H1 (cell line): Measurements from ENCODE around the gene DCTD. TPM values are rescaled to one million over a fixed set of nuclear protein-coding genes. Genes with fewer than 3 reads are reported as not detected.

ENCODE experiments used
- CTCF ChIA-PET: fragments of 300-600 bp; sonication (Branson Sonifier 250); formaldehyde crosslinking; loops from one replicate; lab custom pipeline; 2021; ENCODE audit not compliant: partially characterized antibody; lab: Charles Lee
- POLR2A ChIA-PET: fragments of 300-600 bp; sonication (Branson Sonifier 250); formaldehyde crosslinking; loops from one replicate; lab custom pipeline; 2021; ENCODE audit warnings: inconsistent platforms; ENCODE audit not compliant: partially characterized antibody; lab: Charles Lee
- DNase-seq, 2 experiments: peaks; one replicate each; pipeline versions ENCODE4 v3.0.0 to v3.0.0-alpha.2; 2010 to 2022; ENCODE audit warnings: low spot score in 2 of 2, low read depth in 1 of 2, mixed read lengths in 1 of 2
- FAIRE-seq: peaks from 2 replicates; lab custom pipeline; 2011; peaks lifted over from hg19 to GRCh38; lab: Jason Lieb, UNC
- H2AFZ ChIP-seq: 2 replicates; pipeline ENCODE4 v1.8.1; 2012; ENCODE audit warnings: low read length, inconsistent platforms
- H2AK5ac ChIP-seq: 2 replicates; pipeline ENCODE4 v1.6.1; 2013; ENCODE audit warnings: low read depth, low read length
- H2BK120ac ChIP-seq: replicated peaks from 2 replicates; pipeline ENCODE3; 2013; ENCODE audit warnings: low read depth, low read length, inconsistent platforms
- H2BK12ac ChIP-seq: 2 replicates; pipeline ENCODE4 v1.6.1; 2013; ENCODE audit warnings: low read depth, low read length
- H2BK15ac ChIP-seq: 2 replicates; pipeline ENCODE4 v1.6.1; 2013; ENCODE audit warnings: low read length
- H2BK20ac ChIP-seq: 2 replicates; pipeline ENCODE4 v1.6.1; 2013; ENCODE audit warnings: low read length
- H2BK5ac ChIP-seq: 2 replicates; pipeline ENCODE4 v1.6.1; 2013; ENCODE audit warnings: low read depth, low read length
- H3K14ac ChIP-seq: 2 replicates; pipeline ENCODE4 v1.6.1; 2013; ENCODE audit warnings: inconsistent platforms; ENCODE audit not compliant: insufficient read length
- H3K18ac ChIP-seq: 2 replicates; pipeline ENCODE4 v1.6.1; 2013; ENCODE audit warnings: low read length; ENCODE audit errors: extremely low read depth
- H3K23ac ChIP-seq: 2 replicates; pipeline ENCODE4 v1.6.1; 2013; ENCODE audit warnings: inconsistent platforms; ENCODE audit not compliant: insufficient read length
- H3K23me2 ChIP-seq: 2 replicates; pipeline ENCODE4 v1.6.1; 2013; ENCODE audit warnings: low read depth, low read length
- H3K27ac ChIP-seq: 2 replicates; pipeline ENCODE4 v1.6.1; 2011; ENCODE audit warnings: low read depth, low read length, inconsistent platforms
- H3K27me3 ChIP-seq, 4 experiments: replicated peaks in 1 of 4; 1 replicate in 1 of 4; 2 replicates in 3 of 4; pipeline versions ENCODE4 v1.6.1 to v1.8.1; 2011 to 2013; ENCODE audit warnings: low read length in 3 of 4, mild to moderate bottlenecking in 3 of 4, inconsistent platforms in 2 of 4, mixed read lengths in 2 of 4, moderate library complexity in 1 of 4; ENCODE audit not compliant: control insufficient read depth in 3 of 4, insufficient read depth in 3 of 4; ENCODE audit errors: extremely low read depth in 1 of 4
- H3K36me3 ChIP-seq, 4 experiments: 2 replicates each; pipeline versions ENCODE4 v1.6.1 to v1.8.1; 2011 to 2013; ENCODE audit warnings: mild to moderate bottlenecking in 4 of 4, low read length in 3 of 4, moderate library complexity in 2 of 4, control low read depth in 1 of 4, inconsistent platforms in 1 of 4; ENCODE audit not compliant: insufficient read depth in 4 of 4, control insufficient read depth in 2 of 4
- H3K4ac ChIP-seq: replicated peaks from 2 replicates; pipeline ENCODE3; 2013; ENCODE audit warnings: low read length, low read depth, mixed read lengths, inconsistent platforms; ENCODE audit not compliant: insufficient read length
- H3K4me1 ChIP-seq, 4 experiments: replicated peaks in 1 of 4; 1 replicate in 1 of 4; 2 replicates in 3 of 4; pipeline versions ENCODE4 v1.6.1 to v1.8.1; 2011 to 2013; ENCODE audit warnings: low read length in 3 of 4, inconsistent platforms in 2 of 4, mixed read lengths in 1 of 4; ENCODE audit not compliant: insufficient read depth in 4 of 4, control insufficient read depth in 3 of 4
- H3K4me2 ChIP-seq, 2 experiments: 2 replicates each; pipeline versions ENCODE4 v1.6.1 to v1.8.1; 2011 to 2013; ENCODE audit warnings: low read depth in 2 of 2, low read length in 2 of 2, control low read depth in 1 of 2, inconsistent platforms in 1 of 2, mild to moderate bottlenecking in 1 of 2; ENCODE audit not compliant: insufficient read depth in 1 of 2
- H3K4me3 ChIP-seq, 4 experiments: fragments of 200-600, 300-600 bp in 1 of 4; sonication (generic), shearing (Covaris generic), sonication (Bioruptor Twin) in 1 of 4; 2 replicates each; pipeline versions ENCODE4 v1.5.1 to v1.8.1; 2011 to 2016; ENCODE audit warnings: low read length in 4 of 4, low read depth in 3 of 4, control low read depth in 2 of 4, inconsistent platforms in 2 of 4, mild to moderate bottlenecking in 2 of 4, mixed read lengths in 1 of 4, moderate library complexity in 1 of 4; ENCODE audit not compliant: insufficient read depth in 2 of 4; ENCODE audit errors: extremely low read depth in 1 of 4
- H3K56ac ChIP-seq: replicated peaks from 2 replicates; pipeline ENCODE3; 2013; ENCODE audit warnings: low read depth, mild to moderate bottlenecking, mixed read lengths, low read length, inconsistent platforms; ENCODE audit not compliant: insufficient read length
- H3K79me1 ChIP-seq: 2 replicates; pipeline ENCODE4 v1.6.1; 2013; ENCODE audit warnings: low read depth, low read length, control low read depth
- H3K79me2 ChIP-seq, 2 experiments: 2 replicates each; pipeline versions ENCODE4 v1.6.1 to v1.8.1; 2012 to 2013; ENCODE audit warnings: low read length in 2 of 2, mild to moderate bottlenecking in 2 of 2, inconsistent platforms in 1 of 2; ENCODE audit not compliant: insufficient read depth in 2 of 2, control insufficient read depth in 1 of 2
- H3K9ac ChIP-seq, 4 experiments: replicated peaks in 1 of 4; 1 replicate in 1 of 4; 2 replicates in 3 of 4; pipeline versions ENCODE4 v1.6.1 to v1.8.1; 2011 to 2013; ENCODE audit warnings: low read depth in 3 of 4, low read length in 3 of 4, control low read depth in 2 of 4, mild to moderate bottlenecking in 2 of 4, moderate library complexity in 2 of 4, inconsistent platforms in 1 of 4; ENCODE audit errors: extremely low read depth in 1 of 4
- H3K9me3 ChIP-seq, 2 experiments: 2 replicates each; pipeline versions ENCODE4 v1.6.1 to v1.8.1; 2012 to 2013; ENCODE audit warnings: mild to moderate bottlenecking in 2 of 2, moderate library complexity in 2 of 2, control low read depth in 1 of 2, inconsistent platforms in 1 of 2, low read depth in 1 of 2, low read length in 1 of 2, mixed read lengths in 1 of 2; ENCODE audit not compliant: insufficient read depth in 2 of 2
- H4K20me1 ChIP-seq, 2 experiments: replicated peaks in 1 of 2; 2 replicates each; pipeline versions ENCODE3 to v1.8.1; 2011 to 2013; ENCODE audit warnings: inconsistent platforms in 2 of 2, low read length in 2 of 2, mild to moderate bottlenecking in 1 of 2; ENCODE audit not compliant: insufficient read depth in 2 of 2, control insufficient read depth in 1 of 2
- H4K5ac ChIP-seq: 2 replicates; pipeline ENCODE4 v1.6.1; 2013; ENCODE audit warnings: low read length, low read depth, mixed read lengths, inconsistent platforms; ENCODE audit not compliant: insufficient read length
- H4K8ac ChIP-seq: 2 replicates; pipeline ENCODE4 v1.8.0; 2013; ENCODE audit warnings: mild to moderate bottlenecking, moderate library complexity, low read length, inconsistent platforms; ENCODE audit not compliant: insufficient read depth; ENCODE audit errors: extremely low read depth
- H4K91ac ChIP-seq: replicated peaks from 2 replicates; pipeline ENCODE3; 2013; ENCODE audit warnings: low read length, mixed read lengths, inconsistent platforms; ENCODE audit not compliant: insufficient read length
- CREB1 ChIP-seq: IDR thresholded peaks from 2 replicates; pipeline ENCODE4 v1.6.1; 2012; ENCODE audit warnings: inconsistent platforms
- CTCF ChIP-seq, 3 experiments: IDR thresholded peaks; 1 replicate in 2 of 3; 2 replicates in 1 of 3; pipeline versions ENCODE4 v1.5.1 to v1.6.1; 2011; ENCODE audit warnings: low read length in 3 of 3, mild to moderate bottlenecking in 3 of 3, inconsistent platforms in 2 of 3, low read depth in 1 of 3, moderate library complexity in 1 of 3; ENCODE audit not compliant: insufficient read depth in 1 of 3; ENCODE audit errors: control extremely low read depth in 1 of 3
- GTF2F1 ChIP-seq: IDR thresholded peaks from 2 replicates; pipeline ENCODE4 v1.6.1; 2012; ENCODE audit warnings: low read depth, low read length, improper control_type of control experiment, borderline replicate concordance
- SP1 ChIP-seq: IDR thresholded peaks from 2 replicates; pipeline ENCODE4 v1.6.1; 2011; ENCODE audit warnings: low read depth, low read length
- WGBS, 2 experiments: shearing (Covaris generic) in 1 of 2; methylation state at CpG; one replicate each; pipeline versions ENCODE4 v1.1.6 to v1.1.7; 2013 to 2015; ENCODE audit warnings: low lambda C conversion rate in 2 of 2, mixed read lengths in 2 of 2, inconsistent platforms in 1 of 2, low coverage in 1 of 2, missing lambda C conversion rate in 1 of 2; ENCODE audit not compliant: insufficient replicate concordance in 2 of 2, insufficient coverage in 1 of 2, insufficient read length in 1 of 2; ENCODE audit errors: extremely low coverage in 1 of 2, missing lambda C conversion rate in 1 of 2; 5-methylcytosine and 5-hydroxymethylcytosine counted together
- long read RNA-seq, 2 experiments: library from RNA in 1 of 2; library from capped mRNA in 1 of 2; stranded (forward); transcript quantifications; one replicate each; pipeline ENCODE4 v2.0.0, GENCODE V29; 2021; ENCODE audit warnings: inconsistent platforms in 1 of 2
- polyA minus RNA-seq, 3 experiments: library from RNA; depleted of rRNA, polyadenylated mRNA; stranded (reverse); fragments of >200 nt; gene quantifications; 1 replicate in 2 of 3; 2 replicates in 1 of 3; pipeline ENCODE4 v1.2.3, GENCODE V29; 2011
- polyA plus RNA-seq, 7 experiments: library from polyadenylated mRNA; depleted of rRNA in 3 of 7; stranded (reverse) in 5 of 7; unstranded in 2 of 7; fragments of >200 nt in 5 of 7; fragments of 200-250 nt in 2 of 7; gene quantifications; 1 replicate in 5 of 7; 2 replicates in 1 of 7; 4 replicates in 1 of 7; pipeline versions ENCODE4 v1.2.1 to v1.2.3, GENCODE V29; 2011 to 2013; ENCODE audit warnings: missing spikeins in 2 of 7, mixed read lengths in 2 of 7
- total RNA-seq: library from RNA; stranded (reverse); fragmentation: NEBNext Ultra II Directional; extraction: Animal tissue kit (Norgen Biotek cat#: 25700); gene quantifications from 2 replicates; pipeline ENCODE4 v1.2.1, GENCODE V29; 2021

The DCTD gene
- total RNA-seq (69.4 and 69.5 TPM in 2 replicates), polyA plus RNA-seq (2011; rRNA removed) (60.2 and 61.2 TPM in 2 replicates), polyA minus RNA-seq (2011; rRNA and poly(A)+ RNA removed) (41.0 and 75.2 TPM in 2 replicates)
- 55.4 TPM for polyA plus RNA-seq (2011; cell fraction: cytosol; rRNA removed)
- 55.1 TPM for polyA plus RNA-seq (2011; cell fraction: nucleus; rRNA removed)
- polyA plus RNA-seq (2012, experiment 1 of 2), result 56.3 to 75.6 TPM (median 62.9 TPM) in 4 replicates
- polyA plus RNA-seq (2012, experiment 2 of 2), result 39.2 TPM
- 60.0 TPM for polyA plus RNA-seq (2013, experiment 1 of 2)
- polyA plus RNA-seq (2013, experiment 2 of 2), result 61.4 TPM
- polyA minus RNA-seq (2011; cell fraction: cytosol; rRNA and poly(A)+ RNA removed), result 24.4 TPM
- polyA minus RNA-seq (2011; cell fraction: nucleus; rRNA and poly(A)+ RNA removed), result 37.3 TPM
- long read RNA-seq, experiment 1, transcript DCTD-202 (6 exons, 1,972 nt), result minor isoform, 6 of 57 reads
- long read RNA-seq, experiment 1, transcript DCTD-201 (6 exons, 1,931 nt), result major isoform, 21 of 57 reads
- long read RNA-seq, experiment 1, partial matches to known transcripts, result 7 of 57 reads
- long read RNA-seq, experiment 1, other reads (novel, unspliced or antisense), result 21 of 57 reads
- long read RNA-seq, experiment 2, transcript DCTD-201 (6 exons, 1,931 nt), result major isoform, 9 of 30 reads
- long read RNA-seq, experiment 2, transcript DCTD-202 (6 exons, 1,972 nt), result minor isoform, 8 of 30 reads
- long read RNA-seq, experiment 2, partial matches to known transcripts, result 5 of 30 reads
- long read RNA-seq, experiment 2, other reads (novel, unspliced or antisense), result 8 of 30 reads

- peak; percentile 62 for FAIRE-seq
- peak within 1 kb of the TSS; percentile 61; the same call in 1 of the 2 replicates for H3K18ac ChIP-seq
- H2BK20ac ChIP-seq, result no peak within 1 kb of the TSS
- CTCF ChIA-PET, result interaction anchor here (0.7 to 1.6 kb wide), 6 partner anchors 7 to 93 kb away, joined by 3 to 8 read pairs (median 3); no protein-coding TSS in a partner anchor
- peaks cover 0 to 3% (median 0%) of the 10 kb centered on the region in 4 experiments; a peak in 3 of 7 replicates for H3K27me3 ChIP-seq
- peak within 1 kb of the TSS; percentile 75 for H2AFZ ChIP-seq
- WGBS, 2 experiments, result 2% methylated on average over 34 of the region's 106 CpGs; no CpG with 5 or more reads in 1 of the 2 experiments
- no peak within 1 kb of the TSS for H2BK15ac ChIP-seq
- H3K4me3 ChIP-seq, result peak within 1 kb of the TSS; percentile 42 to 74 (median 71)
- H4K91ac ChIP-seq, result peak within 1 kb of the TSS; percentile 78
- POLR2A ChIA-PET, result interaction anchor here (1.3 kb wide), 1 partner anchor 22 kb away, joined by 3 read pairs; no protein-coding TSS in a partner anchor
- peak within 1 kb of the TSS; percentile 39 to 86 (median 70); a peak in 6 of 7 replicates for H3K9ac ChIP-seq
- no peak within 1 kb of the TSS for H2BK120ac ChIP-seq
- H2AK5ac ChIP-seq, result no peak within 1 kb of the TSS
- DNase-seq, result peak in 1 of 2 experiments; percentile 74
- H3K79me2 ChIP-seq, result 0 out of 4 replicates have a peak, but pooled peaks cover 0 to 4% of the 10 kb centered on the region in 2 experiments
- no peak within 1 kb of the TSS; the same call in 1 of the 2 replicates for H3K27ac ChIP-seq
- peak within 1 kb of the TSS; percentile 39; the same call in 1 of the 2 replicates for H2BK12ac ChIP-seq
- no peak within 1 kb of the TSS for H3K23ac ChIP-seq
- peaks cover 4% of the 10 kb centered on the region; the same call in 1 of the 2 replicates for H3K23me2 ChIP-seq
- H3K4me2 ChIP-seq, result peak within 1 kb of the TSS; percentile 68 to 95
- H2BK5ac ChIP-seq, result peak within 1 kb of the TSS; percentile 92; the same call in 1 of the 2 replicates
- no peaks in the 10 kb centered on the region for H3K9me3 ChIP-seq
- H3K56ac ChIP-seq, result peak within 1 kb of the TSS; percentile 40
- H3K36me3 ChIP-seq, result peaks cover 3 to 21% (median 13%) of the 10 kb centered on the region in 4 experiments; a peak in 7 of 8 replicates
- H4K8ac ChIP-seq, result peak within 1 kb of the TSS; percentile 96
- H4K5ac ChIP-seq, result peak within 1 kb of the TSS; percentile 47
- peaks cover 2 to 7% (median 4%) of the 10 kb centered on the region in 4 experiments; a peak in 6 of 7 replicates for H3K4me1 ChIP-seq
- no peaks in the 10 kb centered on the region for H3K79me1 ChIP-seq
- H4K20me1 ChIP-seq, result no peaks in the 10 kb centered on the region
- H3K14ac ChIP-seq, result no peak within 1 kb of the TSS
- H3K4ac ChIP-seq, result no peak within 1 kb of the TSS
- TF ChIP-seq SP1, result no peak
- no peak for TF ChIP-seq GTF2F1
- peak; percentile 27; the same call in 1 of the 2 replicates for TF ChIP-seq CREB1
- TF ChIP-seq CTCF (IDR thresholded peaks at IDR 0.05; ENCODE audit: control extremely low read depth in 1 of 3, insufficient read depth in 1 of 3, low read depth in 1 of 3, low read length in 3 of 3), result peak; percentile 31 to 49 (median 32)
These were observed at the start of gene DCTD for GRCh38 chr4:182917182-182918043. Gene DCTD, minus strand, starts transcription at chr4:182917386. Its CDS starts 1,818 bp downstream, at chr4:182915568.
